ENCODE data around the gene NOL4L. TPM values are rescaled to one million over a fixed set of nuclear protein-coding genes. Genes with fewer than 3 reads are reported as not detected.

The NOL4L gene
- total and polyA plus RNA-seq, 4 donors: 7.9 to 20.6 (median 12.2) TPM

DNA sequence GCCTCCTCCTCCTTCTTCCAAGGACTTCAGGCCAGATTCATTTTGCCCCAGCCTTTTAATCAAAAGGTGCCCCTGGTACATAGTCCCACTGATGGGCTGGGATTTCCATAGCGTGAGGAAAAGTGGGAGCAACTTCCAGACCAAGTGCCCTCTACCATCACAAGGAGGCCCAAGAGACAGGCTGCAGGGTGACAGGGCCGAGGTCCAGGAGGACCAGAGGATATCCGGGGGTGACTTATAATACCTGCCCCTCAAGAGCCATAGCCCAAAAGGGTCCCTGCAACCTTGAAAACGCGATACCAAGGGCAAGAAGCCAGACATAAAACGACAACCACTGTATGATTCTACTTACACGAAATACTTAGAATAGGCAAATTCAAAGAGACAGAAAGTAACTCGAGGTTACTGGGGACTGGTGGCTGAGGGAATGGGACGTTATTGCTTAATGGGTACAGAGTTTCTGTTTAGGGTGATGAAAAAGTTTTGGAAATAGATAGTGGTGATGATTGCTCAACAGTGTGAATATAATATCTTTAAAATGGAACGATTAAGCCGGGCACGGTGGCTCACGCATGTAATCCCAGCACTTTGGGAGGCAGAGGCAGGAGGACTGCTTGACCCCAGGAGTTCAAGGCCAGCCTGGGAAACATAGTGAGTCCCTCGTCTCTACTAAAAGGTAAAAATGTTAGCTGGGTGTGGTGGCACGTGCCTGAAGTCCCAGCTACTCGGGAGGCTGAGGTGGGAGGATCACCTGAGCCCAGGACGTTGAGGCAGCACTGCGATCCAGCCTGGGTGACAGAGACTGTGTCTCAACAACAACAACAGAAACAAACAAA, 71.9 kb downstream of the NOL4L start:
- Histone ChIP-seq H3K27me3 (ENCODE audit: control insufficient read depth in 3 of 3, insufficient read depth in 3 of 3, low read length in 2 of 3) (no peaks in the 10 kb centered on the region), H3K27ac (ENCODE audit: low read depth in 1 of 2, low read length in 1 of 2) (no peak overlapping the region), H3K9ac (ENCODE audit: insufficient read depth in 1 of 2, low read length in 2 of 2) (no peak overlapping the region), H3K9me3 (ENCODE audit: control insufficient read depth in 4 of 4, insufficient read depth in 3 of 4, low read length in 3 of 4) (no peaks in the 10 kb centered on the region), H3K4me3 (no peak overlapping the region), H3K36me3 (ENCODE audit: control insufficient read depth in 4 of 4, insufficient read depth in 4 of 4, low read length in 4 of 4) (no peaks in the 10 kb centered on the region), H3K4me1 (ENCODE audit: control insufficient read depth in 5 of 5, insufficient read depth in 5 of 5, low read length in 5 of 5) (peaks cover 0 to 44% (median 26%) of the 10 kb centered on the region in 5 donors)
- ATAC-seq (ENCODE audit: insufficient read depth, low FRiP score) (no peak), DNase-seq (no peak)
- TF ChIP-seq, protein P1, sequence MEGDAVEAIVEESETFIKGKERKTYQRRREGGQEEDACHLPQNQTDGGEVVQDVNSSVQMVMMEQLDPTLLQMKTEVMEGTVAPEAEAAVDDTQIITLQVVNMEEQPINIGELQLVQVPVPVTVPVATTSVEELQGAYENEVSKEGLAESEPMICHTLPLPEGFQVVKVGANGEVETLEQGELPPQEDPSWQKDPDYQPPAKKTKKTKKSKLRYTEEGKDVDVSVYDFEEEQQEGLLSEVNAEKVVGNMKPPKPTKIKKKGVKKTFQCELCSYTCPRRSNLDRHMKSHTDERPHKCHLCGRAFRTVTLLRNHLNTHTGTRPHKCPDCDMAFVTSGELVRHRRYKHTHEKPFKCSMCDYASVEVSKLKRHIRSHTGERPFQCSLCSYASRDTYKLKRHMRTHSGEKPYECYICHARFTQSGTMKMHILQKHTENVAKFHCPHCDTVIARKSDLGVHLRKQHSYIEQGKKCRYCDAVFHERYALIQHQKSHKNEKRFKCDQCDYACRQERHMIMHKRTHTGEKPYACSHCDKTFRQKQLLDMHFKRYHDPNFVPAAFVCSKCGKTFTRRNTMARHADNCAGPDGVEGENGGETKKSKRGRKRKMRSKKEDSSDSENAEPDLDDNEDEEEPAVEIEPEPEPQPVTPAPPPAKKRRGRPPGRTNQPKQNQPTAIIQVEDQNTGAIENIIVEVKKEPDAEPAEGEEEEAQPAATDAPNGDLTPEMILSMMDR (IDR thresholded peaks at IDR 0.05; ENCODE audit: control extremely low read depth, extremely low read depth): no peak
- 46 to 71% methylated on average over 18 of the region's 18 CpGs for WGBS, 2 donors

DNA sequence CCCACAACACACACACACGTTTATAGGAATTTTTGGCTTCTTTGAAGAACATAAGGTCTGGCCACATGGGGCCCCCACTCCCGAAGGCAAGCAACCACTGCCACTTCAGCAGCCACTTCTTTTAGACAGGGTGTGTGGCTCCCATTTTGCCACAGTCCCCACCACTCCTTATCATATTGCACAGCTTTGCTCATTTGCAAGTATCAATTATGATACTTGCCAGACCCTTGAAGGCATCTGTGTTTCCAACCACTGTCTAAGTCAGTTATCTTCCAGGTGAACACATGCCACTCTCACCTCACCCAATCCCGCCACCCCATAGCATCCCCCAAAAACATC, 73.1 kb downstream of the NOL4L start:
- 73 to 78% methylated on average over 3 of the region's 3 CpGs for WGBS, 2 donors
- no peaks in the 10 kb centered on the region for H3K36me3 ChIP-seq (ENCODE audit: control insufficient read depth in 4 of 4, insufficient read depth in 4 of 4, low read length in 4 of 4)
- TF ChIP-seq, protein P1 (IDR thresholded peaks at IDR 0.05; ENCODE audit: control extremely low read depth, extremely low read depth): no peak
- H3K27ac ChIP-seq (ENCODE audit: low read depth in 1 of 2, low read length in 1 of 2): no peak overlapping the region
- DNase-seq: no peak
- H3K4me3 ChIP-seq: no peak overlapping the region
- H3K9ac ChIP-seq (ENCODE audit: insufficient read depth in 1 of 2, low read length in 2 of 2): no peak overlapping the region
- H3K27me3 ChIP-seq (ENCODE audit: control insufficient read depth in 3 of 3, insufficient read depth in 3 of 3, low read length in 2 of 3): no peaks in the 10 kb centered on the region
- H3K9me3 ChIP-seq (ENCODE audit: control insufficient read depth in 4 of 4, insufficient read depth in 3 of 4, low read length in 3 of 4): no peaks in the 10 kb centered on the region
- ATAC-seq (ENCODE audit: insufficient read depth, low FRiP score): no peak
- peaks cover 0 to 32% (median 22%) of the 10 kb centered on the region in 5 donors for H3K4me1 ChIP-seq (ENCODE audit: control insufficient read depth in 5 of 5, insufficient read depth in 5 of 5, low read length in 5 of 5)

DNA sequence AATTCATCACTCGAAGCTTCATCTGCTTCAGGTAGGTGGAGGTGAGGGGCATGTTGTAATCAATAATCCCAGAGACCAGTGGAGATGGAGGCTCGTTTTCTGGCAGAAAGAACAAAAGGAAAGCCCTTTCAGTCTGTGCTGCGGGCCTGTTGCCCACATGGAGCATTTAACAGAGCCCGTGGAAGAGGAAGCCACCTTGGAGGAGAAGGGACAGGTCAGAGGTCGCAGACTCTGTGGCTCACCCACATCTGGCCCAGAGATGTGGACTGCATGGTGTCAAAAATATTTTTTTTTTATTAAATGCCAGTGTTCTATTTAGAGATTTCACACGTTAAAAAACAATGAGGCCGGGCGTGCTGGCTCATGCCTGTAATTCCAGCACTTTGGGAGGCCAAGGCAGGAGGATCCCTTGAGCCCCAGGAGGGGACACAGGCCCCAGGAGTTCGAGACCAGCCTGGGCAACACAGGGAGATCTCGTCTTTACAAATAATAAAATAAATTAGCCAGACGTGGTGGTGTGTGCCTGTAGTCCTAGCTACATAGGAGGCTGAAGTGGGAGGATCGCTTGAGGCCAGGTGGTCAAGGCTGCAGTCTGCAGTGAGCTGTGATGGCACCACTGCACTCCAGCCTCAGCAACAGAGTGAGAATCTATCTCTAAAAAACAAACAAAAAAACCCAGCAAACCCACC, 73.6 kb downstream of the NOL4L start:
- WGBS, 2 donors: 64 to 65% methylated on average over 12 of the region's 12 CpGs
- Histone ChIP-seq H3K9ac (ENCODE audit: insufficient read depth in 1 of 2, low read length in 2 of 2) (no peak overlapping the region), H3K9me3 (ENCODE audit: control insufficient read depth in 4 of 4, insufficient read depth in 3 of 4, low read length in 3 of 4) (no peaks in the 10 kb centered on the region), H3K27me3 (ENCODE audit: control insufficient read depth in 3 of 3, insufficient read depth in 3 of 3, low read length in 2 of 3) (no peaks in the 10 kb centered on the region), H3K27ac (ENCODE audit: low read depth in 1 of 2, low read length in 1 of 2) (peak overlapping the region in 1 of 2 donors; percentile 79), H3K36me3 (ENCODE audit: control insufficient read depth in 4 of 4, insufficient read depth in 4 of 4, low read length in 4 of 4) (no peaks in the 10 kb centered on the region), H3K4me3 (no peak overlapping the region), H3K4me1 (ENCODE audit: control insufficient read depth in 5 of 5, insufficient read depth in 5 of 5, low read length in 5 of 5) (peaks cover 0 to 27% (median 20%) of the 10 kb centered on the region in 5 donors)
- TF ChIP-seq, protein P1 (IDR thresholded peaks at IDR 0.05; ENCODE audit: control extremely low read depth, extremely low read depth): no peak
- DNase-seq: no peak
- ATAC-seq (ENCODE audit: insufficient read depth, low FRiP score): no peak

Measured in lung (tissue), 12 donors.